Measurements from ENCODE around the gene ARHGAP30.

Gene ARHGAP30

GRCh38 chr1:161020509-161021164 is 49.1 kb downstream of the ARHGAP30 start, which contains the start of gene F11R:
Gene F11R, minus strand, starts transcription at chr1:161021152. Its CDS starts 79 bp downstream, at chr1:161021073.
- TF ChIP-seq GATA3 (IDR thresholded peaks at IDR 0.05; ENCODE audit: low read depth, low read length) (no peak), GATA2 (IDR thresholded peaks at IDR 0.05; ENCODE audit: low read depth, low read length) (no peak)

- TF ChIP-seq GATA2 (IDR thresholded peaks at IDR 0.05; ENCODE audit: low read depth, low read length): no peak
Observed at GRCh38 chr1:161019751-161020495, 49.8 kb downstream of the ARHGAP30 start.

- TF ChIP-seq GATA2 (IDR thresholded peaks at IDR 0.05; ENCODE audit: low read depth, low read length) (no peak), GATA3 (IDR thresholded peaks at IDR 0.05; ENCODE audit: low read depth, low read length) (no peak)
Observed at GRCh38 chr1:161018631-161018930, 51.1 kb downstream of the ARHGAP30 start.

GRCh38 chr1:161017756-161018630 is 51.7 kb downstream of the ARHGAP30 start:
- no peak for TF ChIP-seq GATA3 (IDR thresholded peaks at IDR 0.05; ENCODE audit: low read depth, low read length)
- TF ChIP-seq GATA2 (IDR thresholded peaks at IDR 0.05; ENCODE audit: low read depth, low read length): no peak

- TF ChIP-seq GATA2 (IDR thresholded peaks at IDR 0.05; ENCODE audit: low read depth, low read length): no peak
- no peak for TF ChIP-seq GATA3 (IDR thresholded peaks at IDR 0.05; ENCODE audit: low read depth, low read length)
Observed at GRCh38 chr1:161013488-161014230, 56.0 kb downstream of the ARHGAP30 start.

- TF ChIP-seq GATA3 (IDR thresholded peaks at IDR 0.05; ENCODE audit: low read depth, low read length) (no peak), GATA2 (IDR thresholded peaks at IDR 0.05; ENCODE audit: low read depth, low read length) (no peak)
Observed at GRCh38 chr1:161013131-161013487, 56.6 kb downstream of the ARHGAP30 start.

- TF ChIP-seq GATA3 (IDR thresholded peaks at IDR 0.05; ENCODE audit: low read depth, low read length) (no peak), GATA2 (IDR thresholded peaks at IDR 0.05; ENCODE audit: low read depth, low read length) (no peak)
Observed at GRCh38 chr1:161012420-161012819, 57.3 kb downstream of the ARHGAP30 start.

GRCh38 chr1:161009602-161010211 is 60.0 kb downstream of the ARHGAP30 start:
- TF ChIP-seq GATA3 (IDR thresholded peaks at IDR 0.05; ENCODE audit: low read depth, low read length) (no peak), GATA2 (IDR thresholded peaks at IDR 0.05; ENCODE audit: low read depth, low read length) (no peak)

GRCh38 chr1:161008869-161009510 is 60.7 kb downstream of the ARHGAP30 start:
- no peak for TF ChIP-seq GATA3 (IDR thresholded peaks at IDR 0.05; ENCODE audit: low read depth, low read length)
- no peak for TF ChIP-seq GATA2 (IDR thresholded peaks at IDR 0.05; ENCODE audit: low read depth, low read length)

GRCh38 chr1:161007369-161007768 is 62.3 kb downstream of the ARHGAP30 start:
- TF ChIP-seq GATA2 (IDR thresholded peaks at IDR 0.05; ENCODE audit: low read depth, low read length) (no peak), GATA3 (IDR thresholded peaks at IDR 0.05; ENCODE audit: low read depth, low read length) (no peak)

- TF ChIP-seq GATA2 (IDR thresholded peaks at IDR 0.05; ENCODE audit: low read depth, low read length) (no peak), GATA3 (IDR thresholded peaks at IDR 0.05; ENCODE audit: low read depth, low read length) (no peak)
Observed at GRCh38 chr1:161006563-161006962, 63.1 kb downstream of the ARHGAP30 start.

GRCh38 chr1:161001525-161001924 is 68.2 kb downstream of the ARHGAP30 start:
- TF ChIP-seq GATA2 (IDR thresholded peaks at IDR 0.05; ENCODE audit: low read depth, low read length): no peak
- TF ChIP-seq GATA3 (IDR thresholded peaks at IDR 0.05; ENCODE audit: low read depth, low read length): no peak
